Gastrocnemius medialis (tissue), 4 donors: Measurements from ENCODE around the gene CIDEC.

Experiments
- POLR2A ChIP-seq, 2 donors: fragments of 450-650 bp; IDR thresholded peaks; one replicate each; pipeline ENCODE4 v1.6.1; 2017; ENCODE audit warnings: antibody characterized with exemption in 2 of 2, mild to moderate bottlenecking in 2 of 2, moderate library complexity in 2 of 2
- TF ChIP-seq, protein P1 (sequence below), 5 experiments: fragments of 450-650 bp in 3 of 5; fragments of 200-600 bp in 2 of 5; sonication (generic) in 2 of 5; IDR thresholded peaks in 4 of 5; conservative IDR thresholded peaks in 1 of 5; 1 replicate in 4 of 5; 2 replicates in 1 of 5; pipeline ENCODE4 v1.5.1; 2016 to 2019; ENCODE audit warnings: antibody characterized with exemption in 5 of 5, mild to moderate bottlenecking in 3 of 5, moderate library complexity in 3 of 5

DNA sequence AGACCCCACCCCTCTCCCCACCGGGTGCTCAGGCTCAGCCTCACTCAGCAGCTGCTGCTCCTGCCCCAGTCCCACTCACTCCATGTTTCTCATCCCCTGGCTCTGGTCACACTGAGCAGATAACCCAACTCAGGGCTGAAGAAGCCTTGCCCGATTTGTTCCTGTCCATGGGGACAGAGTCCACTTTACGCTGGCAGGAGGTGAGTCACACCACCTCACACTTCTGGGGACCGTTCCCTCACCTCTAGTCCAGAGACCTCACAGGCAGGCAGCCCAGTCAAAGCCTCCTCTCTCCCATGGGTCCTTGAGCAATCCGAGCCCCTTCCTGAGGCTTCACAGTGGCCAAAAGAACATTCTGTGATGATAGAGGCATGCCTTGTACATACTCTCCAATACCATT is 1.4 kb downstream of the CIDEC start:
- TF ChIP-seq, protein P1, sequence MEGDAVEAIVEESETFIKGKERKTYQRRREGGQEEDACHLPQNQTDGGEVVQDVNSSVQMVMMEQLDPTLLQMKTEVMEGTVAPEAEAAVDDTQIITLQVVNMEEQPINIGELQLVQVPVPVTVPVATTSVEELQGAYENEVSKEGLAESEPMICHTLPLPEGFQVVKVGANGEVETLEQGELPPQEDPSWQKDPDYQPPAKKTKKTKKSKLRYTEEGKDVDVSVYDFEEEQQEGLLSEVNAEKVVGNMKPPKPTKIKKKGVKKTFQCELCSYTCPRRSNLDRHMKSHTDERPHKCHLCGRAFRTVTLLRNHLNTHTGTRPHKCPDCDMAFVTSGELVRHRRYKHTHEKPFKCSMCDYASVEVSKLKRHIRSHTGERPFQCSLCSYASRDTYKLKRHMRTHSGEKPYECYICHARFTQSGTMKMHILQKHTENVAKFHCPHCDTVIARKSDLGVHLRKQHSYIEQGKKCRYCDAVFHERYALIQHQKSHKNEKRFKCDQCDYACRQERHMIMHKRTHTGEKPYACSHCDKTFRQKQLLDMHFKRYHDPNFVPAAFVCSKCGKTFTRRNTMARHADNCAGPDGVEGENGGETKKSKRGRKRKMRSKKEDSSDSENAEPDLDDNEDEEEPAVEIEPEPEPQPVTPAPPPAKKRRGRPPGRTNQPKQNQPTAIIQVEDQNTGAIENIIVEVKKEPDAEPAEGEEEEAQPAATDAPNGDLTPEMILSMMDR (IDR thresholded peaks at IDR 0.05 in 4 of 5, conservative IDR thresholded peaks at IDR 0.05 in 1 of 5): no peak
- no peak for TF ChIP-seq POLR2A (IDR thresholded peaks at IDR 0.05)
